ENCODE results near the gene ADGRE3.

The ADGRE3 gene, protein sequence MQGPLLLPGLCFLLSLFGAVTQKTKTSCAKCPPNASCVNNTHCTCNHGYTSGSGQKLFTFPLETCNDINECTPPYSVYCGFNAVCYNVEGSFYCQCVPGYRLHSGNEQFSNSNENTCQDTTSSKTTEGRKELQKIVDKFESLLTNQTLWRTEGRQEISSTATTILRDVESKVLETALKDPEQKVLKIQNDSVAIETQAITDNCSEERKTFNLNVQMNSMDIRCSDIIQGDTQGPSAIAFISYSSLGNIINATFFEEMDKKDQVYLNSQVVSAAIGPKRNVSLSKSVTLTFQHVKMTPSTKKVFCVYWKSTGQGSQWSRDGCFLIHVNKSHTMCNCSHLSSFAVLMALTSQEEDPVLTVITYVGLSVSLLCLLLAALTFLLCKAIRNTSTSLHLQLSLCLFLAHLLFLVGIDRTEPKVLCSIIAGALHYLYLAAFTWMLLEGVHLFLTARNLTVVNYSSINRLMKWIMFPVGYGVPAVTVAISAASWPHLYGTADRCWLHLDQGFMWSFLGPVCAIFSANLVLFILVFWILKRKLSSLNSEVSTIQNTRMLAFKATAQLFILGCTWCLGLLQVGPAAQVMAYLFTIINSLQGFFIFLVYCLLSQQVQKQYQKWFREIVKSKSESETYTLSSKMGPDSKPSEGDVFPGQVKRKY

DNA sequence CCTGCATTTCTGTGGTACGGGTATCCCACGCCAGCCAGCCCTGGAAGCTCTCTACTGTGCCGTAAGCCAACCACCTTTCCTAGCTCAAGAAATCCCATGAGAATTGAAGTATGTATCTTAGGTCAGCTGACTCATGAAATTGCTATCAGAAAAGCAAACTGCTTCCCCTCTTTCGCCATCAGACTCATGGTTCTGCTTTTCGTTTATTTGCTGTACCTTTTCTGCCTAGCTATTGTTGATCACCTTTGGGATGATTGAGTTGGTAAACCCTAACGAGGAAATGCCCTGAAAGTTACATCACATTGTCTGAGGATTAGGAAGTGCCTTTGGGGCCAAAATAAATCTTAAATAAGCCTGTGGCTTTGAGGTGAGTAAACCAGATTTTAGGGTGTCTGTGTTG, at the start of gene ADGRE3:
Gene ADGRE3, minus strand, starts transcription at position 81 of the 400 bp plus-strand sequence. Its CDS starts 74 bp downstream, at position 7.
- no peak for DNase-seq

- DNase-seq, result no peak
Observed at GRCh38 chr19:14722127-14722526, 47.5 kb upstream of the ADGRE3 start.

GRCh38 chr19:14719162-14719561, 44.5 kb upstream of the ADGRE3 start:
- no peak for DNase-seq

- no peak for DNase-seq
Observed at GRCh38 chr19:14718522-14719116, 44.0 kb upstream of the ADGRE3 start.

- DNase-seq, result no peak
Observed at GRCh38 chr19:14715841-14716240, 41.2 kb upstream of the ADGRE3 start.

DNA sequence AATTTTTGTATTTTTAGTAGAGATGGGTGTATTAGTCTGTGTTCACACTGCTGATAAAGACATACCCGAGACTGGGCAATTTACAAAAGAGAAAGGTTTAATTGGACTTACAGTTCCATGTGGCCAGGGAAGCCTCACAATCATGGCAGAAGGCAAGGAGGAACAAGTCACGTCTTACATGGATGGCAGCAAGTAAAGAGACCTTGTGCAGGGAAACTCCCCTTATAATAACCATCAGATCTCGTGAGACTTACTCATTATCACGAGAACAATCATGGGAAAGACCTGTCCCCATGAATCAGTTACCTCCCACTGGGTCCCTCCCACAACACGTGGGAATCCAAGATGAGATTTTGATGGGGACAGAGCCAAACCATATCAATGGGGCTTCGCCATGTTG, 29.8 kb upstream of the ADGRE3 start:
- no peak for DNase-seq

DNA sequence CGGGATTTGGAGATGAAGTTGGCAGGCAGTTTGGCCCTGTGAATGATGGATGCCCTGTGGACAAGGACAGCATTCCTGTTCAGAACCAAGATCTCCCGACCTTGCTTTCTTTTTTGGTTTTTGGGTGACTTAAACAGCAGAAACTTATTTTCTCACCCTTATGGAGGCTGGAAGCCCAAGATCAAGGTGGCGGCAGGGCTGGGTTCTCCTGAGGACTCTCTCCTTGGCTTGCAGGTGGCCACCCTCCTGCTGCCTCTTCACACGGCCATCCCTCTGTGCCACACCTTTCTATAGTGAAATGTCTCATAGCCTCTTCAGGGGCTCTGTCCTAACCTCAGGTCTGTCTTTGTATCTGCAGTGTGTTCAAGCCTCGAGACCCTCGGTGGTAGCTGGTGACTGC, 29.2 kb upstream of the ADGRE3 start:
- DNase-seq, result no peak

GRCh38 chr19:14700711-14701375, 26.2 kb upstream of the ADGRE3 start:
- no peak for DNase-seq

- no peak for DNase-seq
Observed at GRCh38 chr19:14699641-14700040, 25.0 kb upstream of the ADGRE3 start.

- no peak for DNase-seq
Observed at GRCh38 chr19:14695471-14695870, 20.8 kb upstream of the ADGRE3 start.

DNA sequence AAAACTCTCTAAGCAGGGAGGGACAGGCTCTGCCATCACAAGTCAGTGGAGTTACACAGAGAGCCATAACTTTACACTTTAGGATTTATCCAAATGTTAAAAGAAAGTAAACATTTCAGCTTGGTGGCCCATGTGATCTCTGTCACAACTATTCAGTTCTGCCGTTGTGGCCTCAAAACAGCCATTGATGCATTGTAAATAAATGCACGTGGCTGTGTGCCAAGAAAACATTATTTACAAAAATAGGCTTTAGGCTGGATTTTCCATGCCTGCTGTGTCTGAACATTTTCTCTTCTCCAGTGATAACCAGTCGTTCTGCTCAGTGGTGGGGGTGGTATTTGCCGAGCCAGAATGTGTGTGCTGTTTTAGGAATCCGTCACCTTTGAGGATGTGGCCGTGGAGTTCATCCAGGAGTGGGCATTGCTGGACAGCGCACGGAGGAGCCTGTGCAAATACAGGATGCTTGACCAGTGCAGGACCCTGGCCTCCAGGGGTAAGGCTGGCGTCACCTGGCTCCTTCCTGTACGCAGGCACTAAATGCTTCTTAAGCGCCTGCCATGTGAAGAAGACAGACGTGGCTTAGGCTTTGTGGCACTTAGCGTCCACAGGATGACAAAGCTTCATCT, 20.1 kb upstream of the ADGRE3 start:
- DNase-seq, result no peak

DNA sequence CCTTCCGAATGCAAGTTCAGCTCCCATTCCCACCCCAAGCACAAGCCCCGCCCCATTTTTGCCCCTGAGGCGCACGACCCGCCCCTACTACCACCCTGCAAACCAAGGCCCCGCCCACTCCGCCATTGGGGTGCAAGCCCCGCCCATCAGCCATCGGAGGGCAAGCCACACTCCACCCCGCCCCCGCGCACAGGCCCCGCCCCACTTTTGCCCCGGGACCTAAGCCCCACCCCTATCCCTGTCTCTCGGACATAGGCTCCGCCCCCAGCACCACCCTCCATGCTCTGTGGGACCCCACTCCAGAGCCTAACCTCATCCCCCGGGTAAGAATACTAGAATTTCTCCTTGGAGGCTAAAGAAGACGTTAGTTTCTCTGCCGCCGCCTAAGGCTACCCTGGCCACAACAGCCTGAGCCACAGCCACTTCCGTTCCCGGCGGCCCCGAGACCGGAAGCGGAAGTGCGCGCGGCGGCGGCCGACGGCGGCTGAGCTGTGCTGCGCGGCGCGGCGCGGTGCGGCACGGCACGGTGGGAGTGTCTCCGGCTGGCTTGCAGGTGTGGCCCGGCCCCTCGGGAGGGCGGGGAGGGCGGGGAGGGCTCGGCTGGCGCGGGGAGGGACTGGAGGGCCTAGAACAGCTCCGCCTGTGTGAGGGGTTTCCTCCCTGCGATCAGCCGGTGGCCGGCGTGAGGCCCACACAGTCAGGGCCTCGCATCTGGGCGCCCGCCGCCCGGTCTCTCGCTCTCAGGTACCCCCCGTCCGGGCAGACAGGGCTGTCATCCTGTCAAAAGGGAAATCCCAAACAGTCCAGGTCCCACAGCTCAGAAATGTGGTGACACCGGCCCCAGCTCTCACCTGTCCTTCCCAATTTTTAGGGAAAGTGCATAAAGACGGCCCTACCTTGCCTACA, 15.2 kb upstream of the ADGRE3 start, which contains the start of gene ZNF333:
Gene ZNF333, plus strand, starts transcription at position 451 of the 906 bp plus-strand sequence. CDS start 3,444 bp downstream, outside the sequence.
- DNase-seq, result peak; percentile 97

- DNase-seq, result no peak
Observed at GRCh38 chr19:14686411-14686810, 11.8 kb upstream of the ADGRE3 start.

DNA sequence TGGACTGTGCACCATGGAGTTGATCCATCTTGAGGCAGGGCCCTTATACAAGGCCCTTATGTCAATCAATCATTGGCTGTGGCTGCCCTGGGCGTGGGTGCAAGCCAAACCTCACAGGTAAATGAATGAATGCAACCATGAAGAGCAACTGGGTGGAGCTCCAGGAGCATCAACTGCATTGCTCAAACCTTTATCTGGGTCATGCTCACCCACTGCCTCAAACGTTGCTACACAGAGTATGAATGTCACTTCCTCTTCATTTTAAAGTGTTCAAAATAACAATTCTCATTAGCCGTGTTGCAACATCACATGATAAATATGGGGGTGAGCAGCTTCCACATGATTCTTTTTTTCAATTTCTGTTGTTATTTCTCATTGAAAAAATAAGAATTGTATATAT, 8.8 kb upstream of the ADGRE3 start:
- no peak for DNase-seq

DNA sequence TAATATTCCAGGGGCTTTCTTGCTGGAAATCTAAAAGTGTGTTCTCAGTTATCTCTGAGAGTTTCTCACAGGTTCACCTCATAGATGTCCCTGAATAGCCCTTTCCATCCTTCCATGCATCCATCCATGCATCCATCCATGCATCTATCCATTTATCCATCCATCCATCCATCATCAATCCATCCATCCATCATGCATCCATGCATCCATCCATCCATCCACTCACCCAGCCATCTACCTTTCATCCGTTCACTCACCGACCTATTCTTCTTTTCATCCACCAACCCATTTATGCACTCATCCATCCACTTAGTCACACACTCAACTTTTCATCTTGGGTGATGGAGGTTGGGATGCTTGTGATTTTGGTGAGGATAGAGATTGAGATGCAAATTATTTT, 7.4 kb upstream of the ADGRE3 start:
- DNase-seq, result no peak

- DNase-seq, result no peak
Observed at GRCh38 chr19:14678199-14678598, 3.6 kb upstream of the ADGRE3 start.

DNA sequence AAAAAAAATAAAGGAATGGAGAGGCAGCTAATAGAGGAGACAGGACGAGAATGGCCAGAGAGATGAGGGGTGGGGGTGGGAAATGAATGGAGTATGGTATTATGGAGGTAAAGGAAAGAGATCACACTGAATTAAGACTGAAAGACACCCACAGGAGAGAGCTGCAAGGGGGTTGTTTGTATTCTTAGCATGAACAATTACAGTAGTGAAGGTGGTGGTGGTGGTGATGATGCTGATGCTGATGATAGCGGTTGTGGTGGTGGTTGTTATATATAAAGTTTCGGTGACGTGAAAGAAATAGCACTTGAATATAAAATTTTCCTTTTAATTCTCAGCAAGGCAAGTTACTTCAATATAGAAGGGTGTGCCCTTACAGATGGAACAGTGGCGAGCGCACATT, 2.8 kb upstream of the ADGRE3 start:
- DNase-seq, result no peak

DNA sequence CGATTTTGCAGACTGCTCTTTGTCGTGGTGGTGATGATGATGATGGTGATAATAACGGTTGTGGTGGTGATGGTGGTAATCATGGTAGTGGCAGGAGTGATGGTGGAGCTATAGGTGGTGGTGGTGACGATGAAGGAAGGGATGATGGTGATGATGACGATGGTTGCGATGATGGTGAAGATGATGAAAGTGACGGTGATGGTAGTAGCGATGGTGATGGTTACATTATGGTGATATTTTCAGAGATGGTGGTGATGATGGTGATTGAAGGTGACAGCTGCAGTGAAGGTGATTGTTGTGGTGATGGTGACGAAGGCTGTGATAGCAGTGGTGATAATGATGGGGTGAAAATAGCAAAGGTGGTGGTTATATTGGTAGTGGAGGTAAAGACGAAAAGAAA, 2.1 kb upstream of the ADGRE3 start:
- DNase-seq, result no peak

GRCh38 chr19:14673088-14673487, 1.6 kb downstream of the ADGRE3 start:
- no peak for DNase-seq

DNA sequence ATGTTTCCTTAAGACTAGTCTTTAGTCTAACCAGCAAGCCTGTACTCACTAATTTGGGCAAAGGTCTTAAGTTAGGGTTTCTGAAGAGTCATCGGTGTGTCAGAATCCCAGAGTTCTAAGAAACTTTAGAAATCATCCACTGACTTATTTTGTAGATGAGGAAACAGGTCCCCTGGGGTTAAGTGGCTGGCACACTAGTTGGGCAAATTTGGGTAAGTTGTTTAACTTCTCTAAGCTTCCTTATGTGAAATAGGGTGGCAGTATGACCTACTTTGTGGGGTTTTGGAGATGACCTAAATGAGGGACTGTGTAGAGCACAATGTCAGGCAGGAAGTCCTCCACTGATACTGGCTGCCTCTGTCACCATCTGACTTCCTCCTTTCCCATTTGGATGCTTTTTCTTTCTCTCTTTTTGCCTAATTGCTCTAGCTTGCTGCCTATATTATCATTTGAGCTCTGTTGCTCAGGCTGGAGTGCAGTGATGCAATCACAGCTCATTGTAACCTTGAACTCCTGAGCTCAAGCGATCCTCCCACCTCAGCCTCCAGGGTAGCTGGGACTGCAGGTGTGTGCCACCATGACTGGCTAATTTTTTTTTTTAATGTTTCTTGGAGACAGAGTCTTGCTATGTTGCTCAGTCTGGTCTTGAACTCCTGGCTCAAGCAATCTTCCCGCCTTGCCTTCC, 2.3 kb downstream of the ADGRE3 start:
- no peak for DNase-seq

DNA sequence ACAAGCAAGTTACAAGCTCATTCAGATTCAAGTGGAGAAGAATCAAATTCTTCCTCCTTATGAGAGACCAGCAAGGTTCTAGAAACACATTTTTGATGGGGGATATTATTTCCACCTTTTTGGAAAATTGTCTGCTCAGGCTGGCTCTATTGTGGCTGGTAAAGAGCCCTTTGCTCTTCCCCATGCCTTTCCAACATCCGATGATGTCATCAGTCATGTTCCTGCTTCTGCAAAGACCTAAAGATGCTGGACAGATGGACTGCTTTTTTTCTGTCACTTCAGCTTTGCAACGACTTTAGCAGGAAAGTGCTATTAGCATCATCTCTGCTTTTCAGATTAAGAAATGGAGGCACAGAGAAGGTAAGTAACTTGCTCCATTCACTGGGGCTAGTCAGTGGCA, 4.2 kb downstream of the ADGRE3 start:
- DNase-seq, result no peak
